ENCODE data around the gene ATXN7L2.

GRCh38 chr1:109513110-109513710 lies 29.5 kb downstream of the ATXN7L2 start:
- TF ChIP-seq CTCF (IDR thresholded peaks at IDR 0.05; ENCODE audit: low read length): no peak
- no peak for TF ChIP-seq EZH2 (IDR thresholded peaks at IDR 0.05; ENCODE audit: borderline replicate concordance, low read length)
